ENCODE data around the gene PTPN22. TPM values are rescaled to one million over a fixed set of nuclear protein-coding genes. Genes with fewer than 3 reads are reported as not detected.

The PTPN22 gene
- total and polyA plus RNA-seq, 8 donors, result 0.57 to 2.3 (median 1.1) TPM

DNA sequence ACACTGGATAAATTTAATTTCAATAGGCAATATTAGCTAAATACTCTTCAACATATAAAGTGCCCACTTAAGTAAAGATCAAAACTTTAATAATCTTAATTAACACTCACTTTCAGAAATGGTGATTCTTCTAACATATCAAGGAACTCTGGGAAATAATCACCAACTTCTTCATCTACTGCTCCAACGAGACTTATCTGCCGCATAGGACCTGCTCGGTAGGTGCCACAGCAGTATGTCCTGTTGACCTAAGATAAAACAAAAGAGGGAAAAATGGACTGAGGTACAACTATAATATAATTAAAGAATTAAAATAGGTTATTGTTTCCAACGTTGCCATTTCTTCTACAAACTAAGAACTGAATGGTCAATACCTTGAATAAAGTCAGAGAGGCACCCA, 94.0 kb downstream of the PTPN22 start:
- DNase-seq (no peak), FAIRE-seq (no peak), ATAC-seq (no peak)
- Histone ChIP-seq H3K4me3 (no peak overlapping the region), H3K36me3 (peaks cover 0 to 8% (median 8%) of the 10 kb centered on the region in 3 donors), H3K4me1 (peaks cover 3 to 13% (median 6%) of the 10 kb centered on the region in 3 donors), H3K9me3 (no peaks in the 10 kb centered on the region), H3K27me3 (no peaks in the 10 kb centered on the region), H3K27ac (no peak overlapping the region)
- intact Hi-C loops (cut with DNase I), result no loop called here
- 48 to 53% methylated on average over 4 of the region's 4 CpGs for WGBS, 2 donors
- TF ChIP-seq, protein P1, sequence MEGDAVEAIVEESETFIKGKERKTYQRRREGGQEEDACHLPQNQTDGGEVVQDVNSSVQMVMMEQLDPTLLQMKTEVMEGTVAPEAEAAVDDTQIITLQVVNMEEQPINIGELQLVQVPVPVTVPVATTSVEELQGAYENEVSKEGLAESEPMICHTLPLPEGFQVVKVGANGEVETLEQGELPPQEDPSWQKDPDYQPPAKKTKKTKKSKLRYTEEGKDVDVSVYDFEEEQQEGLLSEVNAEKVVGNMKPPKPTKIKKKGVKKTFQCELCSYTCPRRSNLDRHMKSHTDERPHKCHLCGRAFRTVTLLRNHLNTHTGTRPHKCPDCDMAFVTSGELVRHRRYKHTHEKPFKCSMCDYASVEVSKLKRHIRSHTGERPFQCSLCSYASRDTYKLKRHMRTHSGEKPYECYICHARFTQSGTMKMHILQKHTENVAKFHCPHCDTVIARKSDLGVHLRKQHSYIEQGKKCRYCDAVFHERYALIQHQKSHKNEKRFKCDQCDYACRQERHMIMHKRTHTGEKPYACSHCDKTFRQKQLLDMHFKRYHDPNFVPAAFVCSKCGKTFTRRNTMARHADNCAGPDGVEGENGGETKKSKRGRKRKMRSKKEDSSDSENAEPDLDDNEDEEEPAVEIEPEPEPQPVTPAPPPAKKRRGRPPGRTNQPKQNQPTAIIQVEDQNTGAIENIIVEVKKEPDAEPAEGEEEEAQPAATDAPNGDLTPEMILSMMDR (IDR thresholded peaks at IDR 0.05), result no peak

DNA sequence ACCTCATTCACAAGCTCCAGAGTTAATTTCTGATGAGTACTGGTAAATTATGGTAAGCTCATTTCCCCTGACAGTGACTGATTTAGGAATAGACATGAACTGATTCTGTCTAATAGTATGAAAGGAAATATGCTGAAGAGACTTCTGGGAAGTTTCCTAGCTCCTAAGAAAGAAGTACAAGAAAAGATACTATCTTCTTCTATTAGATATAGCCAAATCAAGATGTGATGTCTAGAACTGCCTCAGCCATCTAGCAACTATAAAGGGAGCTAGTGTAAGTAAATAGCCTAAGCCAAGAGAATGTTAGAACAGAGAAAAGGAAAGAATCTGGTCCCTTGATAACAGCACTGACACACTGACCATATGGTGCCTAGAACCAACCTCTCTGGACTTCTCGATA, 101.5 kb downstream of the PTPN22 start:
- FAIRE-seq, result no peak
- Histone ChIP-seq H3K36me3 (peaks cover 0 to 27% (median 8%) of the 10 kb centered on the region in 3 donors), H3K27ac (no peak overlapping the region), H3K9me3 (no peaks in the 10 kb centered on the region), H3K27me3 (no peaks in the 10 kb centered on the region), H3K4me3 (no peak overlapping the region), H3K4me1 (no peaks in the 10 kb centered on the region)
- TF ChIP-seq, protein P1 (IDR thresholded peaks at IDR 0.05), result no peak
- DNase-seq, result no peak
- intact Hi-C loops (cut with DNase I), result no loop called here
- ATAC-seq, result no peak
- 86 to 90% methylated on average over 1 of the region's 1 CpG for WGBS, 2 donors

DNA sequence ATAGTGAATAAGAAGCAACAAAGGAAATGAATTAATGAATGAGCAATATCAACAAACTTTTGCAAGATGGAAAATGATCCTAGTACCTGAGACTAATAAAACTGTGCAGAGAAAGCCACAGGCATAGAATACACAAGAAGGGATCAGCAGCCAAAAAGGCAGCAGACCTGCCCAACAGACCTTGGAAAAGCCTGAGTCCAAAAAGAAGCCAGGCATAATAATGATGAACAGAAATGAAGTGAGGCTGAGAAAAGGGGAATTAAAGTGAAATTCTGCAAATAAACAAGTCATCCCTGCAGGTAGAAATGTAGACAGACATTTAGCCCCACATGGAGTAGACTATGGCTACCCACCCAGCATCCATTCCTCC, 101.9 kb downstream of the PTPN22 start:
- H3K36me3 ChIP-seq, result peaks cover 0 to 27% (median 8%) of the 10 kb centered on the region in 3 donors
- TF ChIP-seq, protein P1 (IDR thresholded peaks at IDR 0.05), result no peak
- no peak overlapping the region for H3K27ac ChIP-seq
- no peak for FAIRE-seq
- no peak for DNase-seq
- H3K9me3 ChIP-seq, result no peaks in the 10 kb centered on the region
- H3K27me3 ChIP-seq, result no peaks in the 10 kb centered on the region
- no peak overlapping the region for H3K4me3 ChIP-seq
- ATAC-seq, result no peak
- H3K4me1 ChIP-seq, result no peaks in the 10 kb centered on the region
- intact Hi-C loops (cut with DNase I), result no loop called here

DNA sequence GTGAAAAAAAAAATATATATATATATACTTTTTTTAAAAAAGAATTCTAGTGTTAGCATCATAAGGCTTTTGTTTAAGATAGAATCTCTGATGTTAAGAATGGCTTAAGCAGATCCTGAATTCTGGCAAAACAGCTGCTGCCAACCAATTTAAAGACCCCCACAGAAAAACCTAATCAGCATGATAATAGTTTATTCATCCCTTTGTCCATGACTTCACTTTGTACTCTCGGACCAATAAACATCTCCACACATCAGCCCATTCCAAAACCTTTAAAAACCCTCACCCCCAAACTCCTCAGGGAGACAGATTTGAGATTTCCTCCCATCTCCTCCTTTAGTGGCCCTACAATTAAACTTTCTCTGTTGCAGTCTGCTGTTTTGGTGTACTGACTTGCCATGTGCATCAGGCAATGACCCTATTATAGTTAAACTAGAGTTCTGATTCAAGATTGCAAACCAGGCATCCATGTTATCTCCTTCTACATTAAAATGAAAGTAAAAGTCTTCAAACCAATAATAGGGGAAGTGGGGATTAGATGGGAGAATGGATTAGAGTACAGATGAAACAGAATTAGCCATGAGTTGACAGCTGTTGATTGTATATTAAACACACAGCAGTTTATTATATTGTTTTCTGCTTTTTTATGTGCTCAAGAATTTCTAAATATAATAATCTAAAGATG, 102.5 kb downstream of the PTPN22 start:
- FAIRE-seq, result no peak
- H3K9me3 ChIP-seq, result no peaks in the 10 kb centered on the region
- no peak for ATAC-seq
- no peak overlapping the region for H3K4me3 ChIP-seq
- H3K36me3 ChIP-seq, result peaks cover 0 to 27% (median 7%) of the 10 kb centered on the region in 3 donors
- H3K27me3 ChIP-seq, result no peaks in the 10 kb centered on the region
- 92 to 96% methylated on average over 1 of the region's 1 CpG for WGBS, 2 donors
- no peak for DNase-seq
- H3K4me1 ChIP-seq, result no peaks in the 10 kb centered on the region
- H3K27ac ChIP-seq, result no peak overlapping the region
- intact Hi-C loops (cut with DNase I), result no loop called here
- TF ChIP-seq, protein P1 (IDR thresholded peaks at IDR 0.05), result no peak

Data from pancreas (tissue), 10 donors.